HepG2 (cell line): ENCODE data around the gene SUSD3. TPM values are rescaled to one million over a fixed set of nuclear protein-coding genes. Genes with fewer than 3 reads are reported as not detected.

ENCODE experiments used
- DNMT3B ChIP-seq: conservative IDR thresholded peaks from 2 replicates; pipeline ENCODE4 v1.6.1; 2016; ENCODE audit warnings: missing biosample characterization, control low read depth
- FIP1L1 ChIP-seq: fragments of 200-400 bp; formaldehyde crosslinking; IDR thresholded peaks from 2 replicates; pipeline ENCODE4 v1.6.1; 2018; ENCODE audit warnings: low read depth, mild to moderate bottlenecking, low read length, moderate library complexity, borderline replicate concordance; ENCODE audit not compliant: insufficient read depth
- GATAD2A ChIP-seq: IDR thresholded peaks from 2 replicates; pipeline ENCODE4 v1.6.1; 2016
- POLR2G ChIP-seq: fragments of 200-400 bp; formaldehyde crosslinking; IDR thresholded peaks from 2 replicates; pipeline ENCODE4 v1.6.1; 2018; ENCODE audit warnings: mild to moderate bottlenecking, low read depth, low read length, moderate library complexity
- SP5 ChIP-seq: IDR thresholded peaks from 2 replicates; pipeline ENCODE4 v1.6.1; 2016; ENCODE audit warnings: low read depth, borderline replicate concordance
- SUZ12 ChIP-seq: fragments of 150-350 bp; IDR thresholded peaks from 2 replicates; pipeline ENCODE4 v1.6.1; 2014; ENCODE audit warnings: low read depth, low read length
- TCF12 ChIP-seq, 2 experiments: fragments of 450-650 bp in 1 of 2; sonication (generic) in 1 of 2; formaldehyde crosslinking in 1 of 2; IDR thresholded peaks; 2 replicates each; pipeline versions ENCODE4 v1.6.1 to v1.8.0; 2017 to 2022; ENCODE audit warnings: antibody characterized with exemption in 1 of 2, mild to moderate bottlenecking in 1 of 2, missing genetic modification reagents in 1 of 2, moderate library complexity in 1 of 2
- ZIK1 ChIP-seq: sonication (generic); formaldehyde crosslinking; IDR thresholded peaks from 2 replicates; pipeline ENCODE4 v1.5.0; 2020; ENCODE audit warnings: mild to moderate bottlenecking, low read depth, missing genetic modification reagents, borderline replicate concordance
- ZNF543 ChIP-seq: sonication (generic); formaldehyde crosslinking; IDR thresholded peaks from 2 replicates; pipeline ENCODE4 v1.4.0; 2020; ENCODE audit warnings: mild to moderate bottlenecking, missing genetic modification reagents
- ZNF777 ChIP-seq: sonication (generic); formaldehyde crosslinking; IDR thresholded peaks from 2 replicates; pipeline ENCODE4 v1.4.0; 2020; ENCODE audit warnings: missing genetic modification reagents
- ZSCAN29 ChIP-seq: sonication (generic); formaldehyde crosslinking; conservative IDR thresholded peaks from 2 replicates; pipeline ENCODE4 v1.4.0; 2020; ENCODE audit warnings: mild to moderate bottlenecking, missing genetic modification reagents
- polyA plus RNA-seq, 8 experiments: library from polyadenylated mRNA; depleted of rRNA in 3 of 8; stranded (reverse) in 7 of 8; unstranded in 1 of 8; fragments of >200 nt; fragmentation: Illumina TruSeq in 4 of 8; extraction: Trizol in 4 of 8; gene quantifications; 2 replicates each; pipeline versions ENCODE4 v1.2.1 to v1.2.3, GENCODE V29; 2011 to 2016; ENCODE audit warnings: low read depth in 4 of 8, missing spikeins in 1 of 8, mixed read lengths in 1 of 8; ENCODE audit not compliant: insufficient read depth in 1 of 8
- total RNA-seq, 5 experiments: library from RNA; depleted of rRNA; stranded (reverse); fragments of >200 nt; fragmentation: Illumina TruSeq; extraction: Trizol; gene quantifications; 2 replicates each; pipeline ENCODE4 v1.2.3, GENCODE V29; 2016; ENCODE audit warnings: low read depth in 1 of 5
- TF ChIP-seq, protein P1 (sequence below): sonication (generic); formaldehyde crosslinking; IDR thresholded peaks from 2 replicates; pipeline ENCODE4 v1.4.0; 2020; ENCODE audit warnings: mild to moderate bottlenecking, missing genetic modification reagents
- TF ChIP-seq, protein P2 (sequence below): sonication (generic); formaldehyde crosslinking; IDR thresholded peaks from 2 replicates; pipeline ENCODE4 v1.5.0; 2020; ENCODE audit warnings: missing genetic modification reagents
- TF ChIP-seq, protein P3 (sequence below): sonication (generic); formaldehyde crosslinking; IDR thresholded peaks from 2 replicates; pipeline ENCODE4 v1.5.0; 2020; ENCODE audit warnings: mild to moderate bottlenecking, missing genetic modification reagents
- TF ChIP-seq, protein P4 (sequence below): sonication (generic); formaldehyde crosslinking; IDR thresholded peaks from 2 replicates; pipeline ENCODE4 v1.4.0; 2020; ENCODE audit warnings: mild to moderate bottlenecking, low read depth, missing genetic modification reagents

Gene SUSD3
- total and polyA plus RNA-seq, 2 of the 13 experiments (the other 11 are each of a cell fraction or from before 2014, with no cell fraction given): 7.0 to 9.1 TPM

DNA sequence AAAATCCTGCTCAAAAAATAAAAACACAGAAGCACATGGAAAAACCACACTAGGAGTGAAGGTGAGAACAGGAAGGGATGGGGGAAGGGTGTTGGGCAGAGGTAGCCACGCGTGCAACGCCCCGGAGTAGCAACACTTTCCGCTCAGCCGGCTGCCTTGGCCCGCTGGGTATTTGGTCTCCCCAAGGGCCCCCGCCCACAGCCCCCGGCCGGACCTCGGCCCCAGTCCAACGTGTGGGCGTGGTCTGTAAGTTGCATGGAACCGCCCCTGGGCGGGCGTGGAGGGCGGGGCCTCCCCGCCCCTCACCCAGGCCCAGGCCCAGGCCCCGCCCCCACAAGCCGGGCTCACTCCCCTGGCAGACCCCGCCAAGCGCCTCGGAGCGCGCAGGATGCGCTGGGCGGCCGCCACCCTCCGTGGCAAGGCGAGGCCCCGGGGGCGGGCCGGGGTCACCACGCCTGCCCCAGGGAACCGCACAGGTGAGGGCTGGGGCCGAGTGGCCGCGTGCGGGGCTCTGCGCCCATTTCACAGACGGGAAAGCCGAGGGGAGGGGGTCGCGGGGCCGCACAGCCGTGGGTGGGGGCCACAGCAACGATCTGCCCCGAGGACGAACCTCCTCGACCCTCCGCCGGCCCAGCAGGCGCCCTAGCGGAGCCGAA is at the start of gene SUSD3 (continued):
- TF ChIP-seq, protein P1, sequence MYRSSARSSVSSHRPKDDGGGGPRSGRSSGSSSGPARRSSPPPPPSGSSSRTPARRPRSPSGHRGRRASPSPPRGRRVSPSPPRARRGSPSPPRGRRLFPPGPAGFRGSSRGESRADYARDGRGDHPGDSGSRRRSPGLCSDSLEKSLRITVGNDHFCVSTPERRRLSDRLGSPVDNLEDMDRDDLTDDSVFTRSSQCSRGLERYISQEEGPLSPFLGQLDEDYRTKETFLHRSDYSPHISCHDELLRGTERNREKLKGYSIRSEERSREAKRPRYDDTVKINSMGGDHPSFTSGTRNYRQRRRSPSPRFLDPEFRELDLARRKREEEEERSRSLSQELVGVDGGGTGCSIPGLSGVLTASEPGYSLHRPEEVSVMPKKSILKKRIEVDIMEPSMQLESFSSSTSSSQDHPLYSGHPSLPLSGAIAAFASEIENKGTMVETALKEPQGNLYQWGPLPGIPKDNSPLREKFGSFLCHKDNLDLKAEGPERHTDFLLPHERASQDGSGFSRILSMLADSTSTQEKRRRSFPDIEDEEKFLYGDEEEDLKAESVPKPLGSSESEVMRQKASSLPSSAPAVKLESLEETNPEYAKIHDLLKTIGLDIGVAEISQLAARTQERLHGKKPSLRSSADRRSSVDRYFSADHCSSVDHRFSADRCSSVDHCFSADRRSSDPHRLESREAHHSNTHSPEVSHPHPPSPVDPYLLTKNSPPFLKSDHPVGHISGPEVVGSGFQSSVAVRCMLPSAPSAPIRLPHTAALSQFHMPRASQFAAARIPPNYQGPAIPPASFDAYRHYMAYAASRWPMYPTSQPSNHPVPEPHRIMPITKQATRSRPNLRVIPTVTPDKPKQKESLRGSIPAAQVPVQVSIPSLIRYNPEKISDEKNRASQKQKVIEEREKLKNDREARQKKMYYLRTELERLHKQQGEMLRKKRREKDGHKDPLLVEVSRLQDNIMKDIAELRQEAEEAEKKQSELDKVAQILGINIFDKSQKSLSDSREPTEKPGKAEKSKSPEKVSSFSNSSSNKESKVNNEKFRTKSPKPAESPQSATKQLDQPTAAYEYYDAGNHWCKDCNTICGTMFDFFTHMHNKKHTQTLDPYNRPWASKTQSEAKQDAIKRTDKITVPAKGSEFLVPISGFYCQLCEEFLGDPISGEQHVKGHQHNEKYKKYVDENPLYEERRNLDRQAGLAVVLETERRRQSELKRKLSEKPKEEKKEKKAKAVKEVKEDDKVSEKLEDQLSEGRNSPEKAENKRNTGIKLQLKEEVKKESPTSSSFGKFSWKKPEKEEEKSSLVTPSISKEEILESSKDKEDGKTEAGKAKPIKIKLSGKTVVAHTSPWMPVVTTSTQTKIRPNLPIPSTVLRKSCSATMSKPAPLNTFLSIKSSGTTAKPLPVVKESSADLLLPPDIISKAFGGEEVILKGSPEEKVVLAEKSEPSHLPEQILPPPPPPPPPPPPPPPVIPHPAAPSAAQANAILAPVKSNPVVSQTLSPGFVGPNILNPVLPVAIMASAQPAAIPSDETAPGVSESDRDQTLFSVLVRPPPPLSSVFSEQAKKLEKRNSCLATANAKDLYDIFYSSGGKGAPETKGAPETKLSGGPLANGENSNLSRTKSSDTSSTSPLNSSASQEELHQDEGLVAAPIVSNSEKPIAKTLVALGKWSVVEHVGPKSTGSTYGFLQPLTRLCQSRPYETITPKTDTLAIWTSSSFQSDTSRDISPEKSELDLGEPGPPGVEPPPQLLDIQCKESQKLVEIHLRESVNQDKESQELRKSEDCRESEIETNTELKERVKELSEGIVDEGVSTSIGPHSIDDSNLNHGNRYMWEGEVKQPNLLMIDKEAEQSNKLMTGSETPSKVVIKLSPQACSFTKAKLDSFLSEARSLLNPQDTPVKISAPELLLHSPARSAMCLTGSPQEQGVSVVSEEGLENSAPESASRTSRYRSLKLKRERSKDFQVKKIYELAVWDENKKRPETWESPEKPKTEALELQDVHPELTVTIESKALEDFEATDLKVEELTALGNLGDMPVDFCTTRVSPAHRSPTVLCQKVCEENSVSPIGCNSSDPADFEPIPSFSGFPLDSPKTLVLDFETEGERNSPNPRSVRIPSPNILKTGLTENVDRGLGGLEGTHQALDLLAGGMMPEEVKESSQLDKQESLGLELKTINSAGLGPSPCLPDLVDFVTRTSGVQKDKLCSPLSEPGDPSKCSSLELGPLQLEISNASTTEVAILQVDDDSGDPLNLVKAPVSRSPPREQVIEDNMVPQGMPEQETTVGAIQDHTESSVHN: no peak
- TF ChIP-seq ZNF777: no peak
- TF ChIP-seq, protein P2, sequence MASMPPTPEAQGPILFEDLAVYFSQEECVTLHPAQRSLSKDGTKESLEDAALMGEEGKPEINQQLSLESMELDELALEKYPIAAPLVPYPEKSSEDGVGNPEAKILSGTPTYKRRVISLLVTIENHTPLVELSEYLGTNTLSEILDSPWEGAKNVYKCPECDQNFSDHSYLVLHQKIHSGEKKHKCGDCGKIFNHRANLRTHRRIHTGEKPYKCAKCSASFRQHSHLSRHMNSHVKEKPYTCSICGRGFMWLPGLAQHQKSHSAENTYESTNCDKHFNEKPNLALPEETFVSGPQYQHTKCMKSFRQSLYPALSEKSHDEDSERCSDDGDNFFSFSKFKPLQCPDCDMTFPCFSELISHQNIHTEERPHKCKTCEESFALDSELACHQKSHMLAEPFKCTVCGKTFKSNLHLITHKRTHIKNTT (CRISPR knock-in tag): no peak
- no peak for TF ChIP-seq ZIK1 (CRISPR knock-in tag)
- TF ChIP-seq POLR2G: no peak
- no peak for TF ChIP-seq ZNF543 (CRISPR knock-in tag)
- TF ChIP-seq TCF12 (IDR thresholded peaks at IDR 0.05): no peak
- TF ChIP-seq TCF12 (CRISPR knock-in tag; IDR thresholded peaks at IDR 0.05): no peak
- TF ChIP-seq, protein P3, sequence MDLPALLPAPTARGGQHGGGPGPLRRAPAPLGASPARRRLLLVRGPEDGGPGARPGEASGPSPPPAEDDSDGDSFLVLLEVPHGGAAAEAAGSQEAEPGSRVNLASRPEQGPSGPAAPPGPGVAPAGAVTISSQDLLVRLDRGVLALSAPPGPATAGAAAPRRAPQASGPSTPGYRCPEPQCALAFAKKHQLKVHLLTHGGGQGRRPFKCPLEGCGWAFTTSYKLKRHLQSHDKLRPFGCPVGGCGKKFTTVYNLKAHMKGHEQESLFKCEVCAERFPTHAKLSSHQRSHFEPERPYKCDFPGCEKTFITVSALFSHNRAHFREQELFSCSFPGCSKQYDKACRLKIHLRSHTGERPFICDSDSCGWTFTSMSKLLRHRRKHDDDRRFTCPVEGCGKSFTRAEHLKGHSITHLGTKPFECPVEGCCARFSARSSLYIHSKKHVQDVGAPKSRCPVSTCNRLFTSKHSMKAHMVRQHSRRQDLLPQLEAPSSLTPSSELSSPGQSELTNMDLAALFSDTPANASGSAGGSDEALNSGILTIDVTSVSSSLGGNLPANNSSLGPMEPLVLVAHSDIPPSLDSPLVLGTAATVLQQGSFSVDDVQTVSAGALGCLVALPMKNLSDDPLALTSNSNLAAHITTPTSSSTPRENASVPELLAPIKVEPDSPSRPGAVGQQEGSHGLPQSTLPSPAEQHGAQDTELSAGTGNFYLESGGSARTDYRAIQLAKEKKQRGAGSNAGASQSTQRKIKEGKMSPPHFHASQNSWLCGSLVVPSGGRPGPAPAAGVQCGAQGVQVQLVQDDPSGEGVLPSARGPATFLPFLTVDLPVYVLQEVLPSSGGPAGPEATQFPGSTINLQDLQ: no peak; the same call in 1 of the 2 replicates
- no peak for TF ChIP-seq DNMT3B
- TF ChIP-seq SP5 (CRISPR knock-in tag): peak; percentile 64; the same call in 1 of the 2 replicates
- TF ChIP-seq ZSCAN29 (CRISPR knock-in tag): no peak
- TF ChIP-seq, protein P4, sequence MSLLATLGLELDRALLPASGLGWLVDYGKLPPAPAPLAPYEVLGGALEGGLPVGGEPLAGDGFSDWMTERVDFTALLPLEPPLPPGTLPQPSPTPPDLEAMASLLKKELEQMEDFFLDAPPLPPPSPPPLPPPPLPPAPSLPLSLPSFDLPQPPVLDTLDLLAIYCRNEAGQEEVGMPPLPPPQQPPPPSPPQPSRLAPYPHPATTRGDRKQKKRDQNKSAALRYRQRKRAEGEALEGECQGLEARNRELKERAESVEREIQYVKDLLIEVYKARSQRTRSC (CRISPR knock-in tag): no peak
- TF ChIP-seq SUZ12: no peak
- TF ChIP-seq GATAD2A (CRISPR knock-in tag): no peak
- TF ChIP-seq FIP1L1: no peak
